Osteoblast (primary cell): ENCODE data around the gene BCKDHA. TPM values are rescaled to one million over a fixed set of nuclear protein-coding genes. Genes with fewer than 3 reads are reported as not detected.

Experiments used
- DNase-seq: peaks from one replicate; pipeline ENCODE4 v3.0.0; 2011; ENCODE audit warnings: low spot score, mixed read lengths; ENCODE audit not compliant: insufficient read length; ENCODE audit errors: missing footprints
- H2AFZ ChIP-seq: 2 replicates; pipeline ENCODE4 v1.6.0; 2011; ENCODE audit warnings: mild to moderate bottlenecking, low read length
- H3K27ac ChIP-seq: 2 replicates; pipeline ENCODE4 v1.5.1; 2011; ENCODE audit warnings: mild to moderate bottlenecking, low read depth, low read length, moderate library complexity
- H3K27me3 ChIP-seq: 2 replicates; pipeline ENCODE4 v1.6.0; 2012; ENCODE audit warnings: mild to moderate bottlenecking, control low read depth, inconsistent platforms, low read length, moderate library complexity; ENCODE audit not compliant: insufficient read depth
- H3K36me3 ChIP-seq: 2 replicates; pipeline ENCODE4 v1.5.1; 2011; ENCODE audit warnings: mild to moderate bottlenecking, low read length, control low read depth, moderate library complexity; ENCODE audit not compliant: insufficient read depth
- H3K4me1 ChIP-seq: 2 replicates; pipeline ENCODE4 v1.5.1; 2011; ENCODE audit warnings: mild to moderate bottlenecking, low read length, control low read depth, moderate library complexity; ENCODE audit not compliant: insufficient read depth
- H3K4me2 ChIP-seq: 2 replicates; pipeline ENCODE4 v1.6.0; 2011; ENCODE audit warnings: mild to moderate bottlenecking, low read length; ENCODE audit not compliant: insufficient read depth
- H3K4me3 ChIP-seq: fragments of 200-600 bp; sonication (generic); 3 replicates; pipeline ENCODE4 v1.5.1; 2012; ENCODE audit warnings: mild to moderate bottlenecking, low read length, inconsistent platforms; ENCODE audit not compliant: insufficient read depth
- H3K79me2 ChIP-seq: 2 replicates; pipeline ENCODE4 v1.6.0; 2012; ENCODE audit warnings: mild to moderate bottlenecking, low read length, control low read depth, inconsistent platforms; ENCODE audit not compliant: insufficient read depth
- H3K9me3 ChIP-seq: 2 replicates; pipeline ENCODE4 v1.5.1; 2011; ENCODE audit warnings: low read depth, low read length, control low read depth
- H4K20me1 ChIP-seq: 2 replicates; pipeline ENCODE4 v1.6.0; 2012; ENCODE audit warnings: mild to moderate bottlenecking, low read length, control low read depth; ENCODE audit not compliant: insufficient read depth
- CTCF ChIP-seq: IDR thresholded peaks from 2 replicates; pipeline ENCODE4 v1.5.1; 2011; ENCODE audit warnings: mild to moderate bottlenecking, low read depth, low read length, moderate library complexity; ENCODE audit errors: extremely low read depth
- total RNA-seq: library from RNA; depleted of rRNA; stranded (reverse); fragments of >200 nt; gene quantifications from 2 replicates; pipeline ENCODE4 v1.2.3, GENCODE V29; 2012

Gene BCKDHA
- total RNA-seq, 1 donor: 37.3 TPM

GRCh38 chr19:41435936-41436673 is 38.5 kb downstream of the BCKDHA start:
- no peak overlapping the region for H2AFZ ChIP-seq
- peaks cover 3% of the 10 kb centered on the region for H3K79me2 ChIP-seq
- H3K4me2 ChIP-seq: no peak overlapping the region
- no peak overlapping the region for H3K27ac ChIP-seq
- H3K4me3 ChIP-seq: no peak overlapping the region
- no peak for TF ChIP-seq CTCF
- peaks cover 5% of the 10 kb centered on the region for H3K4me1 ChIP-seq
- DNase-seq: no peak
- no peaks in the 10 kb centered on the region for H3K27me3 ChIP-seq
- H4K20me1 ChIP-seq: peaks cover 4% of the 10 kb centered on the region
- H3K9me3 ChIP-seq: no peaks in the 10 kb centered on the region
- peaks cover 20% of the 10 kb centered on the region for H3K36me3 ChIP-seq

GRCh38 chr19:41436674-41436951 is 39.0 kb downstream of the BCKDHA start:
- no peak overlapping the region for H2AFZ ChIP-seq
- H4K20me1 ChIP-seq: peaks cover 1% of the 10 kb centered on the region
- DNase-seq: peak; percentile 54
- peaks cover 5% of the 10 kb centered on the region for H3K4me1 ChIP-seq
- no peak overlapping the region for H3K4me2 ChIP-seq
- TF ChIP-seq CTCF: no peak
- H3K27me3 ChIP-seq: no peaks in the 10 kb centered on the region
- no peak overlapping the region for H3K27ac ChIP-seq
- H3K4me3 ChIP-seq: no peak overlapping the region
- H3K36me3 ChIP-seq: peaks cover 20% of the 10 kb centered on the region
- peaks cover 3% of the 10 kb centered on the region for H3K79me2 ChIP-seq
- no peaks in the 10 kb centered on the region for H3K9me3 ChIP-seq

- Histone ChIP-seq H3K4me1 (peaks cover 5% of the 10 kb centered on the region), H3K4me2 (no peak overlapping the region), H3K27ac (no peak overlapping the region), H3K9me3 (no peaks in the 10 kb centered on the region), H3K36me3 (peaks cover 10% of the 10 kb centered on the region), H2AFZ (no peak overlapping the region), H3K79me2 (peaks cover 3% of the 10 kb centered on the region), H4K20me1 (no peaks in the 10 kb centered on the region), H3K4me3 (no peak overlapping the region), H3K27me3 (no peaks in the 10 kb centered on the region)
- peak; percentile 45 for DNase-seq
- no peak for TF ChIP-seq CTCF
These were observed 40.4 kb downstream of the BCKDHA start for GRCh38 chr19:41437944-41438574.

GRCh38 chr19:41439441-41440222 is 42.0 kb downstream of the BCKDHA start, which contains the start of gene DMAC2:
TSS of gene DMAC2 (minus strand) at chr19:41439912. CDS start at chr19:41439899, 13 bp downstream.
- H3K27ac ChIP-seq: peak within 1 kb of the TSS; percentile 86
- H3K4me1 ChIP-seq: peaks cover 5% of the 10 kb centered on the region
- H3K79me2 ChIP-seq: peaks cover 3% of the 10 kb centered on the region
- no peaks in the 10 kb centered on the region for H4K20me1 ChIP-seq
- H2AFZ ChIP-seq: peak within 1 kb of the TSS; percentile 99
- TF ChIP-seq CTCF: peak; percentile 45
- H3K36me3 ChIP-seq: peaks cover 10% of the 10 kb centered on the region
- H3K27me3 ChIP-seq: no peaks in the 10 kb centered on the region
- H3K4me2 ChIP-seq: peak within 1 kb of the TSS; percentile 92
- peak within 1 kb of the TSS; percentile 88 for H3K4me3 ChIP-seq
- H3K9me3 ChIP-seq: no peaks in the 10 kb centered on the region
- peak; percentile 99 for DNase-seq
